Liver (tissue), 9 donors: ENCODE results near the gene C3orf22. TPM values are rescaled to one million over a fixed set of nuclear protein-coding genes. Genes with fewer than 3 reads are reported as not detected.

Source experiments
- DNase-seq: peaks from one replicate; pipeline ENCODE4 v3.0.0-alpha.2; 2017; ENCODE audit warnings: low spot score
- H3K27ac ChIP-seq, 2 donors: one replicate each; pipeline ENCODE4 v1.7.0; 2013; ENCODE audit warnings: inconsistent platforms in 2 of 2, low read length in 2 of 2, control low read depth in 1 of 2, low read depth in 1 of 2, mild to moderate bottlenecking in 1 of 2
- H3K27me3 ChIP-seq, 4 donors: one replicate each; pipeline versions ENCODE4 v1.6.1 to v1.7.0; 2013; ENCODE audit warnings: low read length in 3 of 4, inconsistent platforms in 1 of 4, mild to moderate bottlenecking in 1 of 4, moderate library complexity in 1 of 4; ENCODE audit not compliant: control insufficient read depth in 4 of 4, insufficient read depth in 4 of 4
- H3K36me3 ChIP-seq, 4 donors: one replicate each; pipeline versions ENCODE4 v1.6.1 to v1.7.0; 2013; ENCODE audit warnings: low read length in 3 of 4, mild to moderate bottlenecking in 3 of 4, low read depth in 1 of 4, moderate library complexity in 1 of 4; ENCODE audit not compliant: control insufficient read depth in 4 of 4, insufficient read depth in 3 of 4
- H3K4me1 ChIP-seq, 4 donors: one replicate each; pipeline versions ENCODE4 v1.6.1 to v1.7.0; 2013; ENCODE audit warnings: low read length in 3 of 4, mild to moderate bottlenecking in 3 of 4, moderate library complexity in 1 of 4; ENCODE audit not compliant: control insufficient read depth in 4 of 4, insufficient read depth in 4 of 4
- H3K4me3 ChIP-seq, 3 donors: one replicate each; pipeline versions ENCODE4 v1.6.1 to v1.7.0; 2013; ENCODE audit warnings: low read length in 3 of 3, control low read depth in 1 of 3, low read depth in 1 of 3, mild to moderate bottlenecking in 1 of 3
- H3K9ac ChIP-seq, 2 donors: one replicate each; pipeline ENCODE4 v1.7.0; 2013; ENCODE audit warnings: low read length in 2 of 2, mild to moderate bottlenecking in 2 of 2, moderate library complexity in 2 of 2, control low read depth in 1 of 2, low read depth in 1 of 2
- H3K9me3 ChIP-seq, 4 donors: one replicate each; pipeline versions ENCODE4 v1.6.1 to v1.7.0; 2013; ENCODE audit warnings: low read length in 3 of 4; ENCODE audit not compliant: control insufficient read depth in 4 of 4
- EGR1 ChIP-seq, 2 donors: IDR thresholded peaks; 2 replicates each; pipeline ENCODE4 v1.6.1; 2016 to 2018; ENCODE audit warnings: antibody characterized with exemption in 2 of 2, low read depth in 2 of 2
- FOXA1 ChIP-seq: IDR thresholded peaks from 2 replicates; pipeline ENCODE4 v1.6.1; 2016; ENCODE audit warnings: antibody characterized with exemption
- FOXA2 ChIP-seq: IDR thresholded peaks from 2 replicates; pipeline ENCODE4 v1.6.1; 2016; ENCODE audit warnings: antibody characterized with exemption
- GABPA ChIP-seq, 2 donors: IDR thresholded peaks in 1 of 2; conservative IDR thresholded peaks in 1 of 2; 2 replicates each; pipeline ENCODE4 v1.6.1; 2016; ENCODE audit warnings: antibody characterized with exemption in 2 of 2, mild to moderate bottlenecking in 1 of 2, moderate library complexity in 1 of 2
- HNF4A ChIP-seq, 2 donors: conservative IDR thresholded peaks; 2 replicates each; pipeline ENCODE4 v1.6.1; 2016; ENCODE audit warnings: antibody characterized with exemption in 2 of 2, mild to moderate bottlenecking in 2 of 2
- HNF4G ChIP-seq: IDR thresholded peaks from 2 replicates; pipeline ENCODE4 v1.6.1; 2016; ENCODE audit warnings: antibody characterized with exemption
- JUND ChIP-seq, 2 donors: IDR thresholded peaks; 2 replicates each; pipeline ENCODE4 v1.6.1; 2016; ENCODE audit warnings: antibody characterized with exemption in 2 of 2
- NR2F2 ChIP-seq: IDR thresholded peaks from 2 replicates; pipeline ENCODE4 v1.6.1; 2016; ENCODE audit warnings: antibody characterized with exemption
- RAD21 ChIP-seq, 2 donors: IDR thresholded peaks; 2 replicates each; pipeline ENCODE4 v1.6.1; 2016; ENCODE audit warnings: antibody characterized with exemption in 2 of 2, mild to moderate bottlenecking in 2 of 2
- RXRA ChIP-seq, 2 donors: IDR thresholded peaks; 2 replicates each; pipeline ENCODE4 v1.6.1; 2017 to 2018; ENCODE audit warnings: antibody characterized with exemption in 2 of 2, mild to moderate bottlenecking in 1 of 2
- SP1 ChIP-seq: IDR thresholded peaks from 2 replicates; pipeline ENCODE4 v1.6.1; 2018; ENCODE audit warnings: antibody characterized with exemption, mild to moderate bottlenecking
- TAF1 ChIP-seq: conservative IDR thresholded peaks from 2 replicates; pipeline ENCODE4 v1.6.1; 2016; ENCODE audit warnings: antibody characterized with exemption, mild to moderate bottlenecking
- YY1 ChIP-seq: IDR thresholded peaks from 2 replicates; pipeline ENCODE4 v1.6.1; 2016; ENCODE audit warnings: antibody characterized with exemption, mild to moderate bottlenecking
- WGBS: extraction: QIAGEN DNeasy Blood & Tissue Kit; methylation state at CpG from one replicate; pipeline ENCODE4 v1.1.7; 2013; 5-methylcytosine and 5-hydroxymethylcytosine counted together
- polyA plus RNA-seq, 2 donors: library from polyadenylated mRNA; stranded (reverse) in 1 of 2; unstranded in 1 of 2; fragments of 200-250 nt in 1 of 2; fragments of >200 nt in 1 of 2; fragmentation: Nextera tagmentation in 1 of 2; extraction: Ambion mirVana in 1 of 2; gene quantifications; one replicate each; pipeline versions ENCODE4 v1.2.1 to v1.2.3, GENCODE V29; 2013 to 2015
- total RNA-seq, 2 donors: library from RNA; depleted of rRNA; stranded (reverse); fragments of >200 nt; gene quantifications; one replicate each; pipeline ENCODE4 v1.2.3, GENCODE V29; 2014
- TF ChIP-seq, protein P1 (sequence below): IDR thresholded peaks from 2 replicates; pipeline ENCODE4 v1.6.1; 2016; ENCODE audit warnings: antibody characterized with exemption
- TF ChIP-seq, protein P2 (sequence below): fragments of 150-350 bp; IDR thresholded peaks from 2 replicates; pipeline ENCODE4 v1.5.1; 2017; ENCODE audit warnings: improper control_type of control experiment, low read depth, low read length; ENCODE audit not compliant: missing input control
- TF ChIP-seq, protein P3 (sequence below): IDR thresholded peaks from 2 replicates; pipeline ENCODE4 v1.6.1; 2016; ENCODE audit warnings: antibody characterized with exemption, mild to moderate bottlenecking
- TF ChIP-seq, protein P4 (sequence below): IDR thresholded peaks from 2 replicates; pipeline ENCODE4 v1.6.1; 2016; ENCODE audit warnings: antibody characterized with exemption
- TF ChIP-seq, protein P5 (sequence below): IDR thresholded peaks from 2 replicates; pipeline ENCODE4 v1.6.1; 2016; ENCODE audit warnings: antibody characterized with exemption
- donor health status: healthy.
- donor health status: healthy.
- donor health status: healthy.
- donor health status: healthy.
- donor health status: healthy.

C3orf22 gene
- total and polyA plus RNA-seq, 4 donors, result not detected

DNA sequence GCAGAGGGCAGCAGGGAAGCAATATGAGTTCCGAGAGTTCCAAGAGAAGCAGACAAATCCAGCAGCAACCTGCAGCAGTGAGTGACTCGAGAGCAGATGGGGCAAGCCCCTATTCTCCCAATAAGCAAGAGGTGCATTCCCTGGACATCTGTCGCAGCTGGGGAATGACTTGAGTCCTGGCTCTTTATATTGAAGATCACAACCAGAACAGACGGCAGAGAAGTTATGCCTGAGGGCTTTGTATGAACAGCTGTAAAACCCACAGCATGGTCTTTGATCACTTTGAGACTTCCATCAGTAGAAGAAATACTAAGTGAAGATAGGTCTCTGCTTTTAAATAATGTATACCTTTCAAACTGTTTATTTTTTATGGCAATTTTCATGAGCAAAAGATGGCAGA, 23.6 kb upstream of the C3orf22 start:
- Histone ChIP-seq H3K36me3 (no peaks in the 10 kb centered on the region), H3K9me3 (peaks cover 0 to 2% (median 0%) of the 10 kb centered on the region in 4 donors), H3K4me3 (no peak overlapping the region), H3K9ac (no peak overlapping the region), H3K27ac (no peak overlapping the region), H3K4me1 (no peaks in the 10 kb centered on the region), H3K27me3 (no peaks in the 10 kb centered on the region)
- TF ChIP-seq NR2F2 (no peak), RXRA (IDR thresholded peaks at IDR 0.05) (no peak), SP1 (no peak), YY1 (no peak), FOXA2 (no peak), TAF1 (no peak), GABPA (IDR thresholded peaks at IDR 0.05 in 1 of 2, conservative IDR thresholded peaks at IDR 0.05 in 1 of 2) (no peak), RAD21 (IDR thresholded peaks at IDR 0.05) (no peak), HNF4A (conservative IDR thresholded peaks at IDR 0.05) (no peak), HNF4G (no peak), FOXA1 (no peak), JUND (IDR thresholded peaks at IDR 0.05) (no peak)
- TF ChIP-seq, protein P1, sequence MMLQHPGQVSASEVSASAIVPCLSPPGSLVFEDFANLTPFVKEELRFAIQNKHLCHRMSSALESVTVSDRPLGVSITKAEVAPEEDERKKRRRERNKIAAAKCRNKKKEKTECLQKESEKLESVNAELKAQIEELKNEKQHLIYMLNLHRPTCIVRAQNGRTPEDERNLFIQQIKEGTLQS, result no peak
- TF ChIP-seq, protein P2, sequence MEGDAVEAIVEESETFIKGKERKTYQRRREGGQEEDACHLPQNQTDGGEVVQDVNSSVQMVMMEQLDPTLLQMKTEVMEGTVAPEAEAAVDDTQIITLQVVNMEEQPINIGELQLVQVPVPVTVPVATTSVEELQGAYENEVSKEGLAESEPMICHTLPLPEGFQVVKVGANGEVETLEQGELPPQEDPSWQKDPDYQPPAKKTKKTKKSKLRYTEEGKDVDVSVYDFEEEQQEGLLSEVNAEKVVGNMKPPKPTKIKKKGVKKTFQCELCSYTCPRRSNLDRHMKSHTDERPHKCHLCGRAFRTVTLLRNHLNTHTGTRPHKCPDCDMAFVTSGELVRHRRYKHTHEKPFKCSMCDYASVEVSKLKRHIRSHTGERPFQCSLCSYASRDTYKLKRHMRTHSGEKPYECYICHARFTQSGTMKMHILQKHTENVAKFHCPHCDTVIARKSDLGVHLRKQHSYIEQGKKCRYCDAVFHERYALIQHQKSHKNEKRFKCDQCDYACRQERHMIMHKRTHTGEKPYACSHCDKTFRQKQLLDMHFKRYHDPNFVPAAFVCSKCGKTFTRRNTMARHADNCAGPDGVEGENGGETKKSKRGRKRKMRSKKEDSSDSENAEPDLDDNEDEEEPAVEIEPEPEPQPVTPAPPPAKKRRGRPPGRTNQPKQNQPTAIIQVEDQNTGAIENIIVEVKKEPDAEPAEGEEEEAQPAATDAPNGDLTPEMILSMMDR, result no peak
- TF ChIP-seq, protein P3, sequence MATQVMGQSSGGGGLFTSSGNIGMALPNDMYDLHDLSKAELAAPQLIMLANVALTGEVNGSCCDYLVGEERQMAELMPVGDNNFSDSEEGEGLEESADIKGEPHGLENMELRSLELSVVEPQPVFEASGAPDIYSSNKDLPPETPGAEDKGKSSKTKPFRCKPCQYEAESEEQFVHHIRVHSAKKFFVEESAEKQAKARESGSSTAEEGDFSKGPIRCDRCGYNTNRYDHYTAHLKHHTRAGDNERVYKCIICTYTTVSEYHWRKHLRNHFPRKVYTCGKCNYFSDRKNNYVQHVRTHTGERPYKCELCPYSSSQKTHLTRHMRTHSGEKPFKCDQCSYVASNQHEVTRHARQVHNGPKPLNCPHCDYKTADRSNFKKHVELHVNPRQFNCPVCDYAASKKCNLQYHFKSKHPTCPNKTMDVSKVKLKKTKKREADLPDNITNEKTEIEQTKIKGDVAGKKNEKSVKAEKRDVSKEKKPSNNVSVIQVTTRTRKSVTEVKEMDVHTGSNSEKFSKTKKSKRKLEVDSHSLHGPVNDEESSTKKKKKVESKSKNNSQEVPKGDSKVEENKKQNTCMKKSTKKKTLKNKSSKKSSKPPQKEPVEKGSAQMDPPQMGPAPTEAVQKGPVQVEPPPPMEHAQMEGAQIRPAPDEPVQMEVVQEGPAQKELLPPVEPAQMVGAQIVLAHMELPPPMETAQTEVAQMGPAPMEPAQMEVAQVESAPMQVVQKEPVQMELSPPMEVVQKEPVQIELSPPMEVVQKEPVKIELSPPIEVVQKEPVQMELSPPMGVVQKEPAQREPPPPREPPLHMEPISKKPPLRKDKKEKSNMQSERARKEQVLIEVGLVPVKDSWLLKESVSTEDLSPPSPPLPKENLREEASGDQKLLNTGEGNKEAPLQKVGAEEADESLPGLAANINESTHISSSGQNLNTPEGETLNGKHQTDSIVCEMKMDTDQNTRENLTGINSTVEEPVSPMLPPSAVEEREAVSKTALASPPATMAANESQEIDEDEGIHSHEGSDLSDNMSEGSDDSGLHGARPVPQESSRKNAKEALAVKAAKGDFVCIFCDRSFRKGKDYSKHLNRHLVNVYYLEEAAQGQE, result no peak
- 85% methylated on average over 4 of the region's 4 CpGs for WGBS
- DNase-seq, result no peak

DNA sequence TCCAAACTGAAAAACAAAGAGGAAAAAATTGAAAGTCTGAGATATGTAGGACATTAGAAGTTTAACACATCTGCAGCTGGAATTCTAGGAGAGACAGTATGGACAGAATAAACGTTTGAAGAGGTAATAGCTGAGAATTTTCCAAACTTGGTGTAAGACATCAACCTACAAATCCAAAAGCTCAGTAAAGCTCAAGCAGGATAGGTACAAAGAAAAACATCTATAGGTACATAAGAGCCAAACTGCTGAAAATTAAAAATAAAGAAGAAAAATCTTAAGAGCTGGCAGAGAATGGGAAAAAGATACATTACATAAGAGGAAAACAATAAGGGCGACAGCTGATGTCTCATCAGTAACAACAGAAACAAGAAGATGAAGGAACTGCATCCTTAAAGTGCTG, 22.8 kb upstream of the C3orf22 start:
- no peak overlapping the region for H3K27ac ChIP-seq
- no peak for DNase-seq
- 81% methylated on average over 2 of the region's 2 CpGs for WGBS
- H3K27me3 ChIP-seq, result no peaks in the 10 kb centered on the region
- H3K9ac ChIP-seq, result no peak overlapping the region
- H3K4me1 ChIP-seq, result no peaks in the 10 kb centered on the region
- H3K9me3 ChIP-seq, result peaks cover 0 to 2% (median 0%) of the 10 kb centered on the region in 4 donors
- H3K4me3 ChIP-seq, result no peak overlapping the region
- H3K36me3 ChIP-seq, result no peaks in the 10 kb centered on the region
- TF ChIP-seq TAF1, result no peak
- no peak for TF ChIP-seq FOXA1
- TF ChIP-seq HNF4A (conservative IDR thresholded peaks at IDR 0.05), result no peak
- TF ChIP-seq RXRA (IDR thresholded peaks at IDR 0.05), result no peak
- no peak for TF ChIP-seq JUND (IDR thresholded peaks at IDR 0.05)
- TF ChIP-seq, protein P4, sequence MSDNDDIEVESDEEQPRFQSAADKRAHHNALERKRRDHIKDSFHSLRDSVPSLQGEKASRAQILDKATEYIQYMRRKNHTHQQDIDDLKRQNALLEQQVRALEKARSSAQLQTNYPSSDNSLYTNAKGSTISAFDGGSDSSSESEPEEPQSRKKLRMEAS, result no peak
- TF ChIP-seq EGR1 (IDR thresholded peaks at IDR 0.05; ENCODE audit: low read depth in 2 of 2), result no peak
- TF ChIP-seq, protein P5, sequence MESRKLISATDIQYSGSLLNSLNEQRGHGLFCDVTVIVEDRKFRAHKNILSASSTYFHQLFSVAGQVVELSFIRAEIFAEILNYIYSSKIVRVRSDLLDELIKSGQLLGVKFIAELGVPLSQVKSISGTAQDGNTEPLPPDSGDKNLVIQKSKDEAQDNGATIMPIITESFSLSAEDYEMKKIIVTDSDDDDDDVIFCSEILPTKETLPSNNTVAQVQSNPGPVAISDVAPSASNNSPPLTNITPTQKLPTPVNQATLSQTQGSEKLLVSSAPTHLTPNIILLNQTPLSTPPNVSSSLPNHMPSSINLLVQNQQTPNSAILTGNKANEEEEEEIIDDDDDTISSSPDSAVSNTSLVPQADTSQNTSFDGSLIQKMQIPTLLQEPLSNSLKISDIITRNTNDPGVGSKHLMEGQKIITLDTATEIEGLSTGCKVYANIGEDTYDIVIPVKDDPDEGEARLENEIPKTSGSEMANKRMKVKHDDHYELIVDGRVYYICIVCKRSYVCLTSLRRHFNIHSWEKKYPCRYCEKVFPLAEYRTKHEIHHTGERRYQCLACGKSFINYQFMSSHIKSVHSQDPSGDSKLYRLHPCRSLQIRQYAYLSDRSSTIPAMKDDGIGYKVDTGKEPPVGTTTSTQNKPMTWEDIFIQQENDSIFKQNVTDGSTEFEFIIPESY, result no peak
- no peak for TF ChIP-seq NR2F2
- TF ChIP-seq, protein P2, result no peak
- TF ChIP-seq RAD21 (IDR thresholded peaks at IDR 0.05), result no peak
- no peak for TF ChIP-seq YY1
- no peak for TF ChIP-seq FOXA2
- TF ChIP-seq, protein P1, result no peak
- TF ChIP-seq HNF4G, result no peak
